Hematopoietic multipotent progenitor cell (in vitro differentiated cells): Measurements from ENCODE around the gene PDZD2. TPM values are rescaled to one million over a fixed set of nuclear protein-coding genes. Genes with fewer than 3 reads are reported as not detected.

Source experiments
- DNase-seq, 3 donors: peaks; one replicate each; pipeline ENCODE4 v3.0.0-alpha.2; 2011 to 2015; ENCODE audit warnings: low read depth in 2 of 3, low spot score in 2 of 3
- total RNA-seq: library from RNA; depleted of rRNA; stranded (reverse); fragments of >200 nt; gene quantifications from one replicate; pipeline ENCODE4 v1.2.3, GENCODE V29; 2012

The PDZD2 gene
- total RNA-seq, 1 donor = 13.5 TPM

GRCh38 chr5:31908396-31908795 lies 269.5 kb downstream of the PDZD2 start:
- DNase-seq = no peak

GRCh38 chr5:31909073-31909472 lies 270.1 kb downstream of the PDZD2 start:
- DNase-seq = no peak

- no peak for DNase-seq
These were observed 272.6 kb downstream of the PDZD2 start for GRCh38 chr5:31911291-31912265.

- DNase-seq = no peak
These were observed 274.9 kb downstream of the PDZD2 start for GRCh38 chr5:31913808-31914207.

GRCh38 chr5:31916327-31916726 lies 277.4 kb downstream of the PDZD2 start:
- no peak for DNase-seq

- no peak for DNase-seq
These were observed 279.8 kb downstream of the PDZD2 start for GRCh38 chr5:31918739-31919138.

- no peak for DNase-seq
These were observed 282.9 kb downstream of the PDZD2 start for GRCh38 chr5:31921852-31922305.

- DNase-seq = no peak
These were observed 285.1 kb downstream of the PDZD2 start for GRCh38 chr5:31924005-31924404.

GRCh38 chr5:31931874-31932273 lies 292.9 kb downstream of the PDZD2 start:
- DNase-seq = no peak

GRCh38 chr5:31934156-31934555 lies 295.2 kb downstream of the PDZD2 start:
- DNase-seq = no peak

- DNase-seq = no peak
These were observed 296.8 kb downstream of the PDZD2 start for GRCh38 chr5:31935496-31936369.

GRCh38 chr5:31936683-31937082 lies 297.8 kb downstream of the PDZD2 start:
- DNase-seq = no peak

GRCh38 chr5:31937226-31937625 lies 298.3 kb downstream of the PDZD2 start:
- no peak for DNase-seq

GRCh38 chr5:31937703-31938102 lies 298.8 kb downstream of the PDZD2 start:
- DNase-seq = no peak

- DNase-seq = no peak
These were observed 300.2 kb downstream of the PDZD2 start for GRCh38 chr5:31939151-31939550.

- no peak for DNase-seq
These were observed 302.3 kb downstream of the PDZD2 start for GRCh38 chr5:31941151-31941755.

GRCh38 chr5:31942546-31942945 lies 303.6 kb downstream of the PDZD2 start:
- DNase-seq = no peak

GRCh38 chr5:31944684-31945445 lies 305.9 kb downstream of the PDZD2 start:
- no peak for DNase-seq

GRCh38 chr5:31948006-31948405 lies 309.1 kb downstream of the PDZD2 start:
- no peak for DNase-seq

GRCh38 chr5:31952067-31952466 lies 313.1 kb downstream of the PDZD2 start:
- no peak for DNase-seq
